HFF-Myc (cell line): ENCODE data around the gene ZBTB42.

Source experiments
- DNase-seq: peaks from one replicate; pipeline ENCODE4 v3.0.0-alpha.2; 2011; ENCODE audit warnings: low read depth; ENCODE audit errors: extremely low read depth
- H3K4me3 ChIP-seq: replicated peaks from 2 replicates; pipeline ENCODE4 v1.5.1; 2011; ENCODE audit warnings: low read depth, mild to moderate bottlenecking, control low read depth, low read length
- TF ChIP-seq, protein P1 (sequence below): IDR thresholded peaks from 2 replicates; pipeline ENCODE4 v1.5.1; 2012; ENCODE audit warnings: mild to moderate bottlenecking, low read depth, low read length, control low read depth; ENCODE audit errors: missing control alignments

Gene ZBTB42

DNA sequence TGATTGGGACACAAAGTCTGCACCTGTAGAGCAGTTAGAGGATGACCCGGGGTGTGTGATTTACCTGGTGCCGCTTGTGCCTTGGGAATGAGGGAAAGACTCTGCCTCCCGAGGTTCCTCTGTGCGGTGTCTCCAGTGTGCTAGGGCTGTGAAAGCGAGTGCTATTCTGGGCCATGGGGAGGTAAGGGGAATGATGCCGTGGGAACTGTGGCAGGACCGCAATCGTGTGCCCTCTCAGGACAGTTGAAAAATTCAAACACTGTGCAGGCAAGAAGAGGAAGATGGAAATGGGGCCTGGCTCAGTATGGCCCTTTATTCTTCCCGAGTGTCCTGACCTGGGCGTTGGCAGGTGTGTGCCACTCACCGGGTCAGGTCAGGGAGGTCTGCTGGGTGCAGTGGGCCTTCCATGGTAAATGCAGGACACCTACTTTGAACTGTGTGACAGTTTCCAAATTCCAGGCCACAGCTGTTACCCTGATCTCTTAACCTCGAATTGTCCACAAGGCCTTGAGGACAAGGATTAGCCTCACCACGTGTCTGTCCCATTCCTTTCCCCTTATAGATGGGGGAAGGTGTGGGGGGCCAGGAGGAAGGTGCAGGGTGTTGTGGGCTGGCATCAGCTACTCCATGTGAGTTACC is 46.6 kb upstream of the ZBTB42 start:
- TF ChIP-seq, protein P1, sequence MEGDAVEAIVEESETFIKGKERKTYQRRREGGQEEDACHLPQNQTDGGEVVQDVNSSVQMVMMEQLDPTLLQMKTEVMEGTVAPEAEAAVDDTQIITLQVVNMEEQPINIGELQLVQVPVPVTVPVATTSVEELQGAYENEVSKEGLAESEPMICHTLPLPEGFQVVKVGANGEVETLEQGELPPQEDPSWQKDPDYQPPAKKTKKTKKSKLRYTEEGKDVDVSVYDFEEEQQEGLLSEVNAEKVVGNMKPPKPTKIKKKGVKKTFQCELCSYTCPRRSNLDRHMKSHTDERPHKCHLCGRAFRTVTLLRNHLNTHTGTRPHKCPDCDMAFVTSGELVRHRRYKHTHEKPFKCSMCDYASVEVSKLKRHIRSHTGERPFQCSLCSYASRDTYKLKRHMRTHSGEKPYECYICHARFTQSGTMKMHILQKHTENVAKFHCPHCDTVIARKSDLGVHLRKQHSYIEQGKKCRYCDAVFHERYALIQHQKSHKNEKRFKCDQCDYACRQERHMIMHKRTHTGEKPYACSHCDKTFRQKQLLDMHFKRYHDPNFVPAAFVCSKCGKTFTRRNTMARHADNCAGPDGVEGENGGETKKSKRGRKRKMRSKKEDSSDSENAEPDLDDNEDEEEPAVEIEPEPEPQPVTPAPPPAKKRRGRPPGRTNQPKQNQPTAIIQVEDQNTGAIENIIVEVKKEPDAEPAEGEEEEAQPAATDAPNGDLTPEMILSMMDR: no peak
- H3K4me3 ChIP-seq: peak overlapping the region; percentile 88
- no peak for DNase-seq

DNA sequence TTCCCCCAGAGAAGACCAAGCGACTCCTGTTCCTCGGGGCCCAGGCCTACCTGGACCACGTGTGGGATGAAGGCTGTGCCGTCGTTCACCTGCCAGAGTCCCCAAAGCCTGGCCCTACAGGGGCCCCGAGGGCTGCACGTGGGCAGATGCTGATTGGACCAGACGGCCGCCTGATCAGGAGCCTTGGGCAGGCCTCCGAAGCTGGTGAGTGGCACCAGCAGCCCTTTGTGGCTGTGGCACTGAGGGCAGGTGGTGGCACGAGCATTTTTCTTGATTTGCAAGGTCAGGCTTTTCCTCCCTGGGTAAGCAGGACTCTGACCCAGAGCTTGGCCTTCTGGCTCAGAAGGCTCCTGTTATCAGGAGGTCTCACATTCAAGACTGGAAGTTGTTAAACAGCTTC is 45.3 kb upstream of the ZBTB42 start:
- TF ChIP-seq, protein P1: no peak
- H3K4me3 ChIP-seq: no peak overlapping the region
- DNase-seq: no peak

DNA sequence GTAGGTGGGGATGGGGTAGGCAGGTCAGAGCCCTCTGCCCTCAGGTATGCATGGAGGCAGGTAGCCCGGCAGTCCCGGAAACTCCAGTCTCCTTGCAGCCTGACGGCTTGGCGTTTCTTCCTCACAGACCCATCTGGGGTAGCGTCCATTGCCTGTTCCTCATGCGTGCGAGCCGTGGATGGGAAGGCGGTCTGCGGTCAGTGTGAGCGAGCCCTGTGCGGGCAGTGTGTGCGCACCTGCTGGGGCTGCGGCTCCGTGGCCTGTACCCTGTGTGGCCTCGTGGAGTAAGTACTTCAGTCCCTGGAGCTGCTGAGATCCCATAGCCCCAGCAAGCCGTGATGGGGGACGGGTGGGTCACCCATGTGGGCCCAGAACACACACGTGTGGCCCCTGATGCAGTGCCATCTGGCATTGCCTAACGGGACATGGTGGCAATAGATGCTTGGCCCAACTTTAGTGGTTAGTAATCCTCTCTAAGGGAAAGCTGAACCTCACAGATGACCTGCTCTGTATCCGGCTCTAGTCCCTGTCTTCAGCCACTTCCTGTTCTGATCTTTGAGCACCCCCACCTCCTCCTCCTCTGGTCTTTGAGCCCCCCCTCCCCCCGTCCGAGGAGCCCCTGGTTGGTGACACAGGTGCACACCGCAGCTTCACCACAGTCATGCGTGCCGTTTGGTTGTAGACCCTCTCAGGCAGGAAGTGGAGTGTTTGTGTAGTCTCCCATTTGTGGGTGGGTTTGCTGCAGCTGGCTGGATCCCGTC is 44.2 kb upstream of the ZBTB42 start:
- H3K4me3 ChIP-seq: no peak overlapping the region
- TF ChIP-seq, protein P1: no peak
- DNase-seq: no peak

DNA sequence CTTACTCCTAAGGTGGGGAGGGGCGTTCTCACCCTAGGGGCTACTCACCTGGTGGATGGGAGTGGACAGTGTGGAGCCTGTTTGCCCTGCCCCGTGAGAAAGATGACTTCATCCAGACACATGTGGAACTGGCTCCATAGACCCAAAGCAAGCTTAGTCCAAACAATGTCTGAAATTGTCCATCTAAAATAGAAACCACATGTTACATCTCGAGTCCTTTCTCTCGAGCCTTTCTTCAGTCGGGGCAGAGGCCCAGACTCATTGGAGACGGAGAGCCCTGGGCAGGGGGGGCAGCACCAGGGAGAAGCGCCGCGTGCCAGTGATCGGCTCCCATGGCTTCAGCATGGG is 43.7 kb upstream of the ZBTB42 start:
- TF ChIP-seq, protein P1: no peak
- no peak overlapping the region for H3K4me3 ChIP-seq
- no peak for DNase-seq

DNA sequence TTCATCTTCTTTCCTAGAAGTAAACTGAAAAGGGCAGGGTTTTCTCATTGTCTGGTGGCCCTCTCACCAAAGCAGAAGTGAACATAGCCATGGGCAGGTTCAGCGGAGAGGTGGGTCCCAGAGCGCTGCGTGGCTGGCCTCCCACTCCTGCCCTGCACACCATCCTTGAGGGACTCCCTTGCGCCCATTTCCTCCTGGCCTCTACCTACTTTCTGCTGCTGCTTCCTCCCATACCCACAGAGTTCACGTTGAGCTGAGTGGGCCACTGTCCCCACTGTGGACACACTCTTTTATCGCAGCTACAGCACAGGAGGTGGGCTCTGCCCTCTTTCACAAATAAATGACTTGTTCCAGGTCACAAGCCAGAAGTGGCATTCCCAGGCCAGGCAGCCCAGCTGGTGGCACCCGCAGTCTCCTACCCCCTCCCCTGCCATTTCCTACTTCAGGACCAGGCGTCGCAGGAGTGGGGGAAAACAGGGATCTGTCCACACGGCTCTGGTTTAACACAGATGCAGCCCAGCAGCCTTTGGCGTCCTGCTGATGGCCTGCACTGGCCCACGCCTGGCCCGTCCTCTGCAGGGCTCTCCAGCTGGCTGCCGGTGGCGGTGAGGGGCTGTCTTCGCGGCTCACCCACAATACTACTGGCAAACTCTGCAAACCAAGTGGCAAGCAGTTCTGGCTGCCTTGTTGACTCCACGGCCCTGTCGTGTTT is 43.1 kb upstream of the ZBTB42 start:
- no peak for DNase-seq
- TF ChIP-seq, protein P1: no peak
- H3K4me3 ChIP-seq: no peak overlapping the region

DNA sequence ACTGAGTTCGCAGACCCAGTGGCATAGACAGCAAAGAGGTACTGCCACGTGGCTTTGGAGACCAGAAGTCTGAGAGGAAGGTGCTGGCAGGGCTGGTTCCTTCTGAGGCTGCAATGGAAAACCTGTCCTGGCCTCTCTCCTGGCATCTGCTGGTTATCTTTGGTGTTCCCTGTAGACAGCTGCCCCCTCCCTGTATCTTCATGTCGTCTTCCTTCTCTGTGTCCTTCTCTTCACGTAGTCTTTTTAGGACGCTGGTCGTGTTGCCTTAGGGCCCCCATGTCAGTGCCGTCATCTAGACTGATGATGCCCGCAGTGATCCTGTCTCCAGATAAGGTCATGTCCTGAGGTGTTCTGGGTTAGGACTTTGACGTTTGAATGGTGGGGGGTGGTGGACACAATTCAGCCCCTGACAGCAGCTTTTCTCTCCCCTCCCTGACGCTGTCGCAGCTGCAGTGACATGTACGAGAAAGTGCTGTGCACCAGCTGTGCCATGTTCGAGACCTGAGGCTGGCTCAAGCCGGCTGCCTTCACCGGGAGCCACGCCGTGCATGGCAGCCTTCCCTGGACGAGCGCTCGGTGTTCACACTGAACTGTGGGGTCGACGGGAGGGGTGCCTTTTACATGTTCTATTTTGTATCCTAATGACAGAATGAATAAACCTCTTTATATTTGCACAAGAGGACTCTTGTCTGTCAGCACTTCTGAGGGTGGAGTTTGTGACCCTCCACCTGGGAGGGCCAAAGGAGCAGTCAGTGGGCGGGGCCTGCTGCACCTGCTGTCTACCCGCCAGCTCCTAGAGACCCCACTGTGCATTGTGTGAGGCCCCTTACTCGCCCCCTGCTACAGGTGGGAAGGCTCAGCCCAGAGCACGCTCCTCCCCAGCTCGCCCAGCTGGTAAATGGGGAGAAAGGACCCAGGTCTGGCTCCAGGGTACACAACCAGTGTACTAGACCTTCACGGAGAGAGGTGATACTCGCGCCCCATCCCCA is 41.6 kb upstream of the ZBTB42 start:
- no peak for DNase-seq
- no peak overlapping the region for H3K4me3 ChIP-seq
- TF ChIP-seq, protein P1: no peak
